Gastrocnemius medialis (tissue), 4 donors: Measurements from ENCODE around the gene NRTN.

Experiments
- CTCF ChIP-seq, 5 experiments: fragments of 450-650 bp in 3 of 5; fragments of 200-600 bp in 2 of 5; sonication (generic) in 2 of 5; IDR thresholded peaks in 4 of 5; conservative IDR thresholded peaks in 1 of 5; 1 replicate in 4 of 5; 2 replicates in 1 of 5; pipeline ENCODE4 v1.5.1; 2016 to 2019; ENCODE audit warnings: antibody characterized with exemption in 5 of 5, mild to moderate bottlenecking in 3 of 5, moderate library complexity in 3 of 5
- POLR2A ChIP-seq, 2 donors: fragments of 450-650 bp; IDR thresholded peaks; one replicate each; pipeline ENCODE4 v1.6.1; 2017; ENCODE audit warnings: antibody characterized with exemption in 2 of 2, mild to moderate bottlenecking in 2 of 2, moderate library complexity in 2 of 2

GRCh38 chr19:5795382-5795919 is 9.4 kb upstream of the NRTN start:
- TF ChIP-seq CTCF (IDR thresholded peaks at IDR 0.05 in 4 of 5, conservative IDR thresholded peaks at IDR 0.05 in 1 of 5): no peak
- TF ChIP-seq POLR2A (IDR thresholded peaks at IDR 0.05): no peak
